Retinal pigment epithelial cell (primary cell): ENCODE data around the gene C17orf58.

Experiments
- DNase-seq: peaks from one replicate; pipeline ENCODE4 v3.0.0-alpha.2; 2010; ENCODE audit warnings: low read depth
- H3K4me3 ChIP-seq: 2 replicates; pipeline ENCODE4 v1.5.1; 2011; ENCODE audit warnings: mild to moderate bottlenecking, low read length, control low read depth, moderate library complexity
- CTCF ChIP-seq: conservative IDR thresholded peaks from 2 replicates; pipeline ENCODE4 v1.5.1; 2011; ENCODE audit warnings: low read depth, low read length, control low read depth, inconsistent platforms

Gene C17orf58

GRCh38 chr17:67998466-67998865 is 2.2 kb upstream of the C17orf58 start:
- no peak for TF ChIP-seq CTCF
- no peak overlapping the region for H3K4me3 ChIP-seq
- no peak for DNase-seq

- no peak for DNase-seq
- TF ChIP-seq CTCF = no peak
- peak overlapping the region; percentile 62 for H3K4me3 ChIP-seq
Measured at GRCh38 chr17:67995570-67996263, 552 bp downstream of the C17orf58 start.

GRCh38 chr17:67994817-67995569 is 1.3 kb downstream of the C17orf58 start:
- DNase-seq = peak; percentile 48
- TF ChIP-seq CTCF = no peak
- peak overlapping the region; percentile 62 for H3K4me3 ChIP-seq

- H3K4me3 ChIP-seq = peak overlapping the region; percentile 69
- no peak for TF ChIP-seq CTCF
- DNase-seq = no peak
Measured at GRCh38 chr17:67993998-67994361, 2.3 kb downstream of the C17orf58 start.

GRCh38 chr17:67993153-67993997 is 2.9 kb downstream of the C17orf58 start:
- DNase-seq = no peak
- peak overlapping the region; percentile 74 for H3K4me3 ChIP-seq

More at GRCh38 chr17:67993153-67993997, 2.9 kb downstream of the C17orf58 start:
- TF ChIP-seq CTCF = no peak
